NCI-H1417 treated with DMSO at 0.1 percent for 48 hours (cell line): ENCODE results near the gene RNF214.
"Not testable (repeated sequence)": the region's sequence is repeated elsewhere in the genome, so short reads cannot be mapped to it uniquely, and the experiment has no call there.

Experiments used
- DNase-seq: peaks from one replicate; lab custom pipeline; 2025; lab: John Stamatoyannopoulos, UW

Gene RNF214

GRCh38 chr11:117197516-117198456 is 34.7 kb upstream of the RNF214 start:
- no peak for DNase-seq

- no peak for DNase-seq
Observed at GRCh38 chr11:117198613-117199012, 33.9 kb upstream of the RNF214 start.

GRCh38 chr11:117199053-117199915 is 33.2 kb upstream of the RNF214 start, which contains the start of gene TAGLN:
Gene TAGLN, plus strand, starts transcription at chr11:117199370. Its CDS starts 3,644 bp downstream, at chr11:117203014.
- DNase-seq = no peak

GRCh38 chr11:117199916-117200812 is 32.3 kb upstream of the RNF214 start:
- DNase-seq = no peak

- no peak for DNase-seq
Observed at GRCh38 chr11:117200813-117201657, 31.4 kb upstream of the RNF214 start.

GRCh38 chr11:117201658-117202305 is 30.7 kb upstream of the RNF214 start:
- DNase-seq = no peak

GRCh38 chr11:117202386-117203068 is 29.9 kb upstream of the RNF214 start:
- DNase-seq = no peak

GRCh38 chr11:117203069-117203407 is 29.4 kb upstream of the RNF214 start:
- DNase-seq = no peak

GRCh38 chr11:117204283-117205080 is 28.0 kb upstream of the RNF214 start:
- no peak for DNase-seq

- DNase-seq = no peak
Observed at GRCh38 chr11:117205211-117205818, 27.2 kb upstream of the RNF214 start.

- not testable (repeated sequence) for DNase-seq
Observed at GRCh38 chr11:117206111-117206510, 26.4 kb upstream of the RNF214 start.

- DNase-seq = not testable (repeated sequence)
Observed at GRCh38 chr11:117206859-117207258, 25.6 kb upstream of the RNF214 start.

- DNase-seq = not testable (repeated sequence)
Observed at GRCh38 chr11:117207481-117207880, 25.0 kb upstream of the RNF214 start.

- DNase-seq = not testable (repeated sequence)
Observed at GRCh38 chr11:117208710-117209109, 23.8 kb upstream of the RNF214 start.

- DNase-seq = not testable (repeated sequence)
Observed at GRCh38 chr11:117209351-117210125, 22.9 kb upstream of the RNF214 start.

- DNase-seq = no peak
Observed at GRCh38 chr11:117210620-117211019, 21.9 kb upstream of the RNF214 start.

GRCh38 chr11:117212697-117213355 is 19.6 kb upstream of the RNF214 start:
- no peak for DNase-seq
